Mammary epithelial cell (primary cell): ENCODE data around the gene PTPRT.

Source experiments
- EZH2 ChIP-seq: IDR thresholded peaks from 2 replicates; pipeline ENCODE4 v1.6.1; 2012; ENCODE audit warnings: low read length, inconsistent platforms, borderline replicate concordance
- TF ChIP-seq, protein P1 (sequence below), 2 donors: IDR thresholded peaks in 1 of 2; conservative IDR thresholded peaks in 1 of 2; 2 replicates each; pipeline ENCODE4 v1.5.1; 2011 to 2012; ENCODE audit warnings: inconsistent platforms in 2 of 2, low read length in 2 of 2, mild to moderate bottlenecking in 2 of 2, control low read depth in 1 of 2, low read depth in 1 of 2; ENCODE audit not compliant: insufficient read depth in 1 of 2; ENCODE audit errors: extremely low read depth in 1 of 2

GRCh38 chr20:42516692-42517091, 673.0 kb downstream of the PTPRT start:
- TF ChIP-seq, protein P1, sequence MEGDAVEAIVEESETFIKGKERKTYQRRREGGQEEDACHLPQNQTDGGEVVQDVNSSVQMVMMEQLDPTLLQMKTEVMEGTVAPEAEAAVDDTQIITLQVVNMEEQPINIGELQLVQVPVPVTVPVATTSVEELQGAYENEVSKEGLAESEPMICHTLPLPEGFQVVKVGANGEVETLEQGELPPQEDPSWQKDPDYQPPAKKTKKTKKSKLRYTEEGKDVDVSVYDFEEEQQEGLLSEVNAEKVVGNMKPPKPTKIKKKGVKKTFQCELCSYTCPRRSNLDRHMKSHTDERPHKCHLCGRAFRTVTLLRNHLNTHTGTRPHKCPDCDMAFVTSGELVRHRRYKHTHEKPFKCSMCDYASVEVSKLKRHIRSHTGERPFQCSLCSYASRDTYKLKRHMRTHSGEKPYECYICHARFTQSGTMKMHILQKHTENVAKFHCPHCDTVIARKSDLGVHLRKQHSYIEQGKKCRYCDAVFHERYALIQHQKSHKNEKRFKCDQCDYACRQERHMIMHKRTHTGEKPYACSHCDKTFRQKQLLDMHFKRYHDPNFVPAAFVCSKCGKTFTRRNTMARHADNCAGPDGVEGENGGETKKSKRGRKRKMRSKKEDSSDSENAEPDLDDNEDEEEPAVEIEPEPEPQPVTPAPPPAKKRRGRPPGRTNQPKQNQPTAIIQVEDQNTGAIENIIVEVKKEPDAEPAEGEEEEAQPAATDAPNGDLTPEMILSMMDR (conservative IDR thresholded peaks at IDR 0.05 in 1 of 2, IDR thresholded peaks at IDR 0.05 in 1 of 2; ENCODE audit: extremely low read depth in 1 of 2, insufficient read depth in 1 of 2, low read depth in 1 of 2, low read length in 2 of 2) = no peak
- TF ChIP-seq EZH2 = no peak
